WTC11 (cell line): ENCODE measurements around the gene FAM124B. TPM values are rescaled to one million over a fixed set of nuclear protein-coding genes. Genes with fewer than 3 reads are reported as not detected.

ENCODE experiments used
- ATAC-seq: fragments of 200-7000 bp; cut with Tn5 transposase; 2 replicates; pipeline ENCODE4 v1.10.0; 2021; ENCODE audit warnings: mild to moderate bottlenecking, moderate library complexity
- CTCF ChIA-PET: fragments of 300-600 bp; sonication (Branson Sonifier 250); formaldehyde crosslinking; loops from one replicate; lab custom pipeline; 2021; ENCODE audit warnings: antibody characterized with exemption; lab: Charles Lee
- POLR2A ChIA-PET: fragments of 350-600 bp; sonication (Branson Sonifier 250); formaldehyde crosslinking; loops from one replicate; lab custom pipeline; 2021; ENCODE audit warnings: antibody characterized with exemption; lab: Charles Lee
- DNase-seq: peaks from one replicate; pipeline ENCODE4 v3.0.0; 2021; ENCODE audit warnings: low spot score
- H3K27ac Mint-ChIP-seq: 2 replicates; pipeline ENCODE4 v1.8.0; 2021; ENCODE audit warnings: mixed read lengths
- H3K27me3 Mint-ChIP-seq: 2 replicates; pipeline ENCODE4 v1.8.0; 2021; ENCODE audit warnings: low read depth, mild to moderate bottlenecking, moderate library complexity, mixed read lengths
- H3K36me3 Mint-ChIP-seq: 2 replicates; pipeline ENCODE4 v1.8.0; 2021; ENCODE audit warnings: mixed read lengths
- H3K4me1 Mint-ChIP-seq: 2 replicates; pipeline ENCODE4 v1.8.0; 2022; ENCODE audit warnings: mixed read lengths
- H3K4me3 Mint-ChIP-seq: 2 replicates; pipeline ENCODE4 v1.8.0; 2021; ENCODE audit warnings: mild to moderate bottlenecking, moderate library complexity, mixed read lengths
- H3K9me3 Mint-ChIP-seq: 2 replicates; pipeline ENCODE4 v1.8.0; 2021; ENCODE audit warnings: mixed read lengths
- CTCF ChIP-seq: fragments of 200-600 bp; IDR thresholded peaks from 2 replicates; pipeline ENCODE4 v1.8.0; 2022; ENCODE audit warnings: antibody characterized with exemption
- FOXP1 ChIP-seq: sonication (generic); formaldehyde crosslinking; IDR thresholded peaks from 2 replicates; pipeline ENCODE4 v1.8.0; 2022; ENCODE audit warnings: missing genetic modification reagents, mild to moderate bottlenecking, moderate library complexity, borderline replicate concordance
- FOXP4 ChIP-seq: sonication (generic); formaldehyde crosslinking; IDR thresholded peaks from 2 replicates; pipeline ENCODE4 v1.8.0; 2022; ENCODE audit warnings: mild to moderate bottlenecking, missing genetic modification reagents
- PRDM15 ChIP-seq: sonication (generic); formaldehyde crosslinking; IDR thresholded peaks from 2 replicates; pipeline ENCODE4 v1.8.0; 2022; ENCODE audit warnings: missing genetic modification reagents
- PRRX2 ChIP-seq: fragments of 250-450 bp; sonication (Bioruptor Pico); IDR thresholded peaks from 2 replicates; pipeline ENCODE4 v1.8.0; 2021; ENCODE audit warnings: mild to moderate bottlenecking
- RORB ChIP-seq: fragments of 250-450 bp; sonication (Bioruptor Pico); IDR thresholded peaks from 2 replicates; pipeline ENCODE4 v1.9.0; 2021; ENCODE audit warnings: mild to moderate bottlenecking
- ZNF121 ChIP-seq: sonication (generic); formaldehyde crosslinking; IDR thresholded peaks from 2 replicates; pipeline ENCODE4 v1.8.0; 2023; ENCODE audit warnings: missing genetic modification reagents
- ZNF281 ChIP-seq: sonication (generic); formaldehyde crosslinking; IDR thresholded peaks from 2 replicates; pipeline ENCODE4 v1.8.0; 2023; ENCODE audit warnings: mild to moderate bottlenecking, missing genetic modification reagents
- total RNA-seq: library from RNA; stranded (reverse); gene quantifications from 3 replicates; pipeline ENCODE4 v1.2.3, GENCODE V29; 2021

FAM124B gene
- total RNA-seq, 1 experiment from 2014 or later, result 3.7 TPM

- TF ChIP-seq CTCF (peak; percentile 62), RORB (no peak), FOXP4 (CRISPR knock-in tag) (no peak)
- Mint-ChIP-seq H3K27ac (no peak overlapping the region), H3K4me3 (no peak overlapping the region), H3K36me3 (no peaks in the 10 kb centered on the region), H3K27me3 (no peaks in the 10 kb centered on the region), H3K9me3 (no peaks in the 10 kb centered on the region), H3K4me1 (no peaks in the 10 kb centered on the region)
- peak; percentile 62 for ATAC-seq
- peak; percentile 40 for DNase-seq
- POLR2A ChIA-PET, result no interaction called here
- CTCF ChIA-PET, result interaction anchor here (1.1 to 2.5 kb wide), 4 partner anchors 16 to 387 kb away, joined by 4 to 38 read pairs (median 6); no protein-coding TSS in a partner anchor
Observed at GRCh38 chr2:224357098-224357901, 44.6 kb downstream of the FAM124B start.

- no peak overlapping the region for H3K27ac Mint-ChIP-seq
Observed at GRCh38 chr2:224354632-224355211, 47.2 kb downstream of the FAM124B start.

More at GRCh38 chr2:224354632-224355211, 47.2 kb downstream of the FAM124B start:
- CTCF ChIA-PET, result interaction anchor here (0.7 to 3.1 kb wide), 3 partner anchors 94 to 384 kb away, joined by 3 to 23 read pairs (median 4); no protein-coding TSS in a partner anchor
- Mint-ChIP-seq H3K4me3 (no peak overlapping the region), H3K9me3 (no peaks in the 10 kb centered on the region), H3K36me3 (no peaks in the 10 kb centered on the region), H3K27me3 (no peaks in the 10 kb centered on the region), H3K4me1 (0 out of 2 replicates have a peak, but pooled peaks cover 2% of the 10 kb centered on the region)
- POLR2A ChIA-PET, result no interaction called here
- ATAC-seq (no peak), DNase-seq (no peak)
- no peak for TF ChIP-seq ZNF281 (CRISPR knock-in tag)
- no peak for TF ChIP-seq FOXP1 (CRISPR knock-in tag)
- TF ChIP-seq PRDM15 (CRISPR knock-in tag), result no peak
- no peak for TF ChIP-seq ZNF121 (CRISPR knock-in tag)
- no peak for TF ChIP-seq PRRX2 (CRISPR knock-in tag)
